D721Med (cell line): ENCODE data around the gene MACF1.

ENCODE experiments used
- DNase-seq: peaks from one replicate; pipeline ENCODE4 v3.0.0; 2011; ENCODE audit warnings: low spot score; ENCODE audit not compliant: insufficient read length
- FAIRE-seq: peaks from 2 replicates; lab custom pipeline; 2011; peaks lifted over from hg19 to GRCh38; lab: Jason Lieb, UNC
- TF ChIP-seq, protein P1 (sequence below): IDR thresholded peaks from 2 replicates; pipeline ENCODE4 v1.5.1; 2012; ENCODE audit warnings: mild to moderate bottlenecking, control low read depth; ENCODE audit not compliant: insufficient read depth; ENCODE audit errors: missing control alignments

Gene MACF1

DNA sequence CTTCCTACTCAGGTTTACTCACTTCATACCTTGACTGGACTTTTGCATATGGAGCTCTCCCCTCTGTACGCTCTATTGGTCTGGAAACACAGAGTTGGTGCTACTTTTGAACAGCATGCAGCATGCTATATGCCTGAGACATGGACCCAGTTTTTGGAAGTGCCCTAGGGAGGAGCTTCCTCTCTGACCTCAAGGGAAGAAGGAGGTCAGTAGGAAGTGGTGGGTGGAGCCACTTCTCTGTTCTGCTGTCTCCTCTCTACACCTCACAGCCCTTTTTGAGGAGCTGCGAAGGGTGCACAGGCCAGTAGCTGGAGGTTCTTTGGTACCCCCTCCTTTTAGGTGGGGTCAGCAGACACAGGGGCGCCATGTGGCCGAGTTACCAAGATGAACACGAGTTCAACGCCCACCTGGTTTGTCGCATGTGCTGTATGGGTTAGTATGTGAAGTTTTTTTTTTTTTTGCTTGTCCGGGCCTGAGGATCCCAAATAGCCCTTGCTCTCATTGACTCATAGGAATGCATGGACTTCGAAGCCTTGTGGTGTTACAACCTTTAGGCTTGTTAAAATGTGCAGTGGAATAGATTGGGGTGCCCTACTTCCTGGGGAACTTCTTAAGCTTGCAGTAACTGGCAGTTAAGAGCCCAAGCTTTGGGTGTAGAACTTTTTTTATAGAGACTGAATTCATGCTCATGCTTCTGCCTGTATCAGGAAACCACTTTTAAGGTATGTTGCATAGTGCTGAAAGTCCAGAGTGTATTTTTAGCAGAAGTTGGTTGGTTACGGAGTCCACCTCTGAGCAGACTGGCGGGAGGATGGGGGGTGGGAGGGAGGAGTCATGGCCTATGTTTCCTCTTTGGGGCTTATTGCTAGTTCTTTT is 10.7 kb downstream of the MACF1 start:
- DNase-seq (no peak), FAIRE-seq (no peak)
- TF ChIP-seq, protein P1, sequence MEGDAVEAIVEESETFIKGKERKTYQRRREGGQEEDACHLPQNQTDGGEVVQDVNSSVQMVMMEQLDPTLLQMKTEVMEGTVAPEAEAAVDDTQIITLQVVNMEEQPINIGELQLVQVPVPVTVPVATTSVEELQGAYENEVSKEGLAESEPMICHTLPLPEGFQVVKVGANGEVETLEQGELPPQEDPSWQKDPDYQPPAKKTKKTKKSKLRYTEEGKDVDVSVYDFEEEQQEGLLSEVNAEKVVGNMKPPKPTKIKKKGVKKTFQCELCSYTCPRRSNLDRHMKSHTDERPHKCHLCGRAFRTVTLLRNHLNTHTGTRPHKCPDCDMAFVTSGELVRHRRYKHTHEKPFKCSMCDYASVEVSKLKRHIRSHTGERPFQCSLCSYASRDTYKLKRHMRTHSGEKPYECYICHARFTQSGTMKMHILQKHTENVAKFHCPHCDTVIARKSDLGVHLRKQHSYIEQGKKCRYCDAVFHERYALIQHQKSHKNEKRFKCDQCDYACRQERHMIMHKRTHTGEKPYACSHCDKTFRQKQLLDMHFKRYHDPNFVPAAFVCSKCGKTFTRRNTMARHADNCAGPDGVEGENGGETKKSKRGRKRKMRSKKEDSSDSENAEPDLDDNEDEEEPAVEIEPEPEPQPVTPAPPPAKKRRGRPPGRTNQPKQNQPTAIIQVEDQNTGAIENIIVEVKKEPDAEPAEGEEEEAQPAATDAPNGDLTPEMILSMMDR = no peak

DNA sequence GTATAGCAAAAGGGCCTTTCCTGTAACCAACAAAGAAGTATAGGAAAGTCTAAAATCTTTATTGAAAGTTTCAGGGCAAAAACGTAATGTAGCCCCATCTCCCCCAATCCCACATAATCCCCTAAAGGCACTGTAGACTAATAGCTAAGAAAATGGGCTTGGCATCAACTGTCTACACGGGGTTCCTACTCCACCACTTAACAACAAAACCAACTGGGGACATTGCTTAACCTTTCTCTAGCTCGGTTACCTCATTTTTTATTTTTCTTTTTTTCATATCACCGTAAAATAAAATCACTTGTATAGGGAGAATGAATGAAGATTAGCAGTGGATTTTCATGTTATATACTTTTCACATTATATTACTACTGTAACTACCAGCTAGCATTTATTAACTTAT is 12.3 kb downstream of the MACF1 start:
- FAIRE-seq = no peak

DNA sequence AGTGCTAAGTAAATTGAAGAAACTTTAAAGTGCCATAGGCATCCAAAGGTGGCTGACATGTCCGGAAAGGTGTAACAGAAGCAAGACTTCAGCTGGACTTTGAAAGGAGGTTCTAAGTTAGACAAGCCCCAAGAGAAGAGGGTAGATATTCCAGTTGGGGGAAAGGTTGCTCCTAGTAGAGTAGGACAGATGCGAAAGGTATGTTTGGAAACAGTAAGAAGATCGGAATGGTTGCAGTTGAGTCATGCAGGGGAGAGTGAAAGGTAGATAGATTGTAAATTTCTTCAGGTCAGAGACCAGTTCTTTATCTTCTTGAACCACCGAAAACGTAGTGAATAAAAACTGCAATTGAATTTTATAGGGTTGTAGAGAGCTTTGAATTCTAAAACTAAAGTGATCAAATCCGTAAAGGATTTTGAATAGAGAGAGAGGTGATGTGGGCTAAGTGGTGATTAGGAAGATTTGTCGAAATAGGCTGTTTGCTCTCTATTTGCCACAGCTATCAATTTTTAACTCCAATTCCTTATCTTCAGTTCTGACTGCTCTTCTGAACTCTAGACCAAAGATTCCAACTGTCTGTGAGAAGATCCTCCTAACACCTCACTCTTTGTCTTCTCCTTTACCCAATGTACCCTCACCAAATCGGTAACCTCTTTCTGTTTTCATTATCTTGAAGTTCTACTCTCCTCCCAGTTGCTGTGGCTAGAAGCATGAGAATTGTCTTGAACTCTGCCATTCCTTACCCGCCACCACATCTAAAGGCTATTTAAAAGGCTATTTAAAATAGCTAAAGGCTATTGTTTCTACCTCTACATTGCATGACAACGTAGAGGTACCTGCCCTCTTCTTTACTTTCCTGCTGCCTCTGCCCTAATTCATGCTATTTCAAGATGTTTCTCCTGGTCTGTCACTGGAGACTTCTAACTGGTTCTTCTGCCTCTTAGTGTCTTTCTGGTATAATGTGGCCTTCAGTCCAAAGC is 16.7 kb downstream of the MACF1 start:
- DNase-seq (no peak), FAIRE-seq (no peak)
- TF ChIP-seq, protein P1 = no peak

More for the DNA sequence above, 12.3 kb downstream of the MACF1 start:
- DNase-seq = no peak
- TF ChIP-seq, protein P1 = no peak

DNA sequence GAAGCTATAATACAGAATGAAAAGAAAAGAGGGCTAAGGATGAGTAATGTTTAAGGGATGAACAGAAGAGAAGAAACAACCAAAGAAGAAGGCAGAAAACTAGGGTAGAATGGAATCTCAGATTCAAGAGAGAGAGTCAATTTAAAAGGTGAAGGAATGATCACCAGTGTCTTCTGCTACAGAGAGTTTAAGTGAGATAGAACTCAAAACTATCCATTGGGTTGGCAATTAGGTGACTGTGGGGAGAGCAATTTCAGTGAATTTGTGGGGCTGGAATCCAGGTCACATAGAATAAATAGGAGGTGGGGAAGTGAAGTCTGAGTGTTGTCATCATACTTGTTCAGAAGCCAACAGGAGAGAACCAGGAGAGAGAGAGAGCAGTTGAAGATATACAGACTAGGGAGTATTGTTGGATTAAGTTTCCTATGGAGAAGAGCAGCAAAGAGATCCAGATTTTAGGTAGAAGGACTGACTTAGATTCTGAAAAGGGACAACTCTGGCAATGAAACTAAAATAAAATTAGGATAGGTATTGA is 19.9 kb downstream of the MACF1 start:
- FAIRE-seq (no peak), DNase-seq (no peak)
- TF ChIP-seq, protein P1 = no peak

DNA sequence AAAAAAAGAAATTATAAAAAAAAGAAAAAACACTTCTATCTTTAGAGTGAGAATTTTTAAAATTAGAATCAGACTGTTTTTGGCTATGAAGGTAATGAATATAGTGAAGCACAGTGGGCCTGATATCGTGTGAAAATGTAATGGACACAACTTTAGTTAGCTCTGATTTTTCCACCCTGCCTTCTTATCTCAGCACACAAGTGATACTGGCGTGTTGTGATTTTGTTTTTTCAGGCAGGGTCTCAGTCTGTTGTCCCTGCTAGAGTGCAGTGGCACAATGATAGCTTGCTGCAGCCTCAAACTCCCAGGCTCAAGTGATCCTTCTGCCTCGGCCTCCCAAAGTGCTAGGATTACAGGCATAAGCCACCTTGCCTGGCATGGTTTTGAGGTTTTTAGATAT is 22.3 kb downstream of the MACF1 start:
- no peak for FAIRE-seq
- TF ChIP-seq, protein P1 = no peak
- DNase-seq = no peak

DNA sequence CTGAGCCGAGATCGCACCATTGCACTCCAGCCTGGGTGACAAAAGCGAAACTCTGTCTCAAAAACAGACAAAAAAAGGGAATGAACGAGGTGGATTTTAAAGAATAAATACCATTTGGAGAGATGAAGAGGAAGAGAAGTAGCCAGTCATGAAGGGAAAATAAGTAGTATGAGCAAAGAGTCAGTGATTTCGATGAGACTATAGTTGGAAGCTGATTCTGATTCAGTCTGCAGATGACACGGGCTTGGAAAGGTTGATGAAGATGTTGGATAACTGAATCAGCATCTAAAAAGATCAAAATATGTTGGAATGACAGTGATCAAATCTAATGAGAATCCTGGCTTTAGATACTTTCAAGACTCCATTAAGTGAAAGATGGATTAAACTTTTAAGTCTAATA is 23.8 kb downstream of the MACF1 start:
- no peak for FAIRE-seq
- TF ChIP-seq, protein P1 = no peak
- no peak for DNase-seq
